MM.1S (cell line): Measurements from ENCODE around the gene TBC1D16.

Source experiments
- EZH2 ChIP-seq: fragments of 300-600 bp; sonication (generic); optimal IDR thresholded peaks from 2 replicates; pipeline ENCODE3; 2017; ENCODE audit warnings: low read depth, mild to moderate bottlenecking, antibody characterized with exemption, low read length, mixed read lengths
- EZH2phosphoT487 ChIP-seq: fragments of 300-600 bp; sonication (generic); IDR thresholded peaks from 2 replicates; pipeline ENCODE4 v1.6.1; 2018; ENCODE audit warnings: antibody characterized with exemption, low read length
- TF ChIP-seq, protein P1 (sequence below): fragments of 300-600 bp; sonication (generic); IDR thresholded peaks from 2 replicates; pipeline ENCODE4 v1.5.1; 2016; ENCODE audit warnings: antibody characterized with exemption, low read length, mixed read lengths

DNA sequence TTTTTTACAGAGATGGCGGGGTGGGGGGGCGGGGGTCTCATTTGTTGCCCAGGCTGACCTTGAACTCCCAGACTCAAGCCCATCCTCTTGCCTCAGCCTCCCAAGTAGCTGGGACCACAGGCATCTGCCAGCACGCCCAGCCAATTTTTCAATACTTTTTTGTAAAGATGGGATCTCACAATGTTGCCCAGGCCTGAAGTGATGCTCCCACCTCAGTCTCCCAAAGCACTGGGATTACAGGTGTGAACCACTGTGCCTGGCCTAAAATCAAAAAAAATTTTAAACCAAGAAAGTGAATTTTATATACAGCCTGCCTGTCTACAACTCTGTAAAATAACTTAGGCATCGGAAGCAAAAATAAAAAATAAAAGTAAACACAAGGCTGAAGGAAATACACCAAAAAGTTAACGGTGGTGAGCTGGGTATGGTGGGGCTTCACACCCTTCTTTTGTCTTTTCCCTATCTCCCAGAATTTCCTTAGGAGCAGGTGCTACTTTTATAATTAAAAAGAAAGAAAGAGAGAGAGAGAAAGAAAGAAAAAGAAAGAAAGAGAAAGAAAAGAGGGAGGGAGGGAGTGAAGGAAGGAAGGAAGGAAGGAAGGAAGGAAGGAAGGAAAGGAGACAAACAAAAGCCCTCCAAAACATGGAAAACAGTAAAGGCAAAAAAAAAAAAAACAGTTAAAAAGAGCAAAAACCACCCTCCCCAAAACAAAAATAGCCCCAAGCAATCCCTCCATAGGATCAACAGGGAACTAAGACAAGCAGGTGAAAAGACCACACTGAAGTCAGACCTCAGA is 51.4 kb downstream of the TBC1D16 start:
- TF ChIP-seq, protein P1, sequence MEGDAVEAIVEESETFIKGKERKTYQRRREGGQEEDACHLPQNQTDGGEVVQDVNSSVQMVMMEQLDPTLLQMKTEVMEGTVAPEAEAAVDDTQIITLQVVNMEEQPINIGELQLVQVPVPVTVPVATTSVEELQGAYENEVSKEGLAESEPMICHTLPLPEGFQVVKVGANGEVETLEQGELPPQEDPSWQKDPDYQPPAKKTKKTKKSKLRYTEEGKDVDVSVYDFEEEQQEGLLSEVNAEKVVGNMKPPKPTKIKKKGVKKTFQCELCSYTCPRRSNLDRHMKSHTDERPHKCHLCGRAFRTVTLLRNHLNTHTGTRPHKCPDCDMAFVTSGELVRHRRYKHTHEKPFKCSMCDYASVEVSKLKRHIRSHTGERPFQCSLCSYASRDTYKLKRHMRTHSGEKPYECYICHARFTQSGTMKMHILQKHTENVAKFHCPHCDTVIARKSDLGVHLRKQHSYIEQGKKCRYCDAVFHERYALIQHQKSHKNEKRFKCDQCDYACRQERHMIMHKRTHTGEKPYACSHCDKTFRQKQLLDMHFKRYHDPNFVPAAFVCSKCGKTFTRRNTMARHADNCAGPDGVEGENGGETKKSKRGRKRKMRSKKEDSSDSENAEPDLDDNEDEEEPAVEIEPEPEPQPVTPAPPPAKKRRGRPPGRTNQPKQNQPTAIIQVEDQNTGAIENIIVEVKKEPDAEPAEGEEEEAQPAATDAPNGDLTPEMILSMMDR = no peak
- TF ChIP-seq EZH2 (no peak), EZH2phosphoT487 (no peak)
